Kidney epithelial cell (primary cell): ENCODE measurements around the gene EVA1C. TPM values are rescaled to one million over a fixed set of nuclear protein-coding genes. Genes with fewer than 3 reads are reported as not detected.

Source experiments
- DNase-seq: peaks from one replicate; pipeline ENCODE4 v3.0.0-alpha.2; 2010; ENCODE audit warnings: low read depth
- H3K27me3 ChIP-seq: 2 replicates; pipeline ENCODE4 v1.6.0; 2011; ENCODE audit warnings: low read length; ENCODE audit not compliant: control insufficient read depth, insufficient read depth
- H3K36me3 ChIP-seq: 2 replicates; pipeline ENCODE4 v1.5.1; 2011; ENCODE audit warnings: low read length; ENCODE audit not compliant: control insufficient read depth, insufficient read depth
- H3K4me3 ChIP-seq: 2 replicates; pipeline ENCODE4 v1.5.1; 2011; ENCODE audit warnings: low read depth, mild to moderate bottlenecking, control low read depth, low read length
- CTCF ChIP-seq: IDR thresholded peaks from 2 replicates; pipeline ENCODE4 v1.5.1; 2011; ENCODE audit warnings: mild to moderate bottlenecking, moderate library complexity, low read length, control low read depth, inconsistent platforms; ENCODE audit not compliant: insufficient read depth, poor library complexity, severe bottlenecking
- total RNA-seq: library from RNA; depleted of rRNA; stranded (reverse); fragments of >200 nt; gene quantifications from 2 replicates; pipeline ENCODE4 v1.2.3, GENCODE V29; 2015

Gene EVA1C
- total RNA-seq, 1 donor from 2014 or later, result 0.54 TPM

- no peak for TF ChIP-seq CTCF
- no peak overlapping the region for H3K4me3 ChIP-seq
- no peak for DNase-seq
- no peaks in the 10 kb centered on the region for H3K27me3 ChIP-seq
- H3K36me3 ChIP-seq, result no peaks in the 10 kb centered on the region
These were observed 104.5 kb downstream of the EVA1C start for GRCh38 chr21:32516756-32517649.

- no peaks in the 10 kb centered on the region for H3K36me3 ChIP-seq
- TF ChIP-seq CTCF, result no peak
- no peaks in the 10 kb centered on the region for H3K27me3 ChIP-seq
- H3K4me3 ChIP-seq, result no peak overlapping the region
- no peak for DNase-seq
These were observed 107.7 kb downstream of the EVA1C start for GRCh38 chr21:32519945-32520874.

GRCh38 chr21:32520875-32521735 is 108.6 kb downstream of the EVA1C start:
- no peak overlapping the region for H3K4me3 ChIP-seq
- no peak for TF ChIP-seq CTCF
- H3K27me3 ChIP-seq, result no peaks in the 10 kb centered on the region
- no peak for DNase-seq
- no peaks in the 10 kb centered on the region for H3K36me3 ChIP-seq

GRCh38 chr21:32521736-32522355 is 109.3 kb downstream of the EVA1C start:
- DNase-seq, result no peak
- Histone ChIP-seq H3K4me3 (no peak overlapping the region), H3K27me3 (no peaks in the 10 kb centered on the region), H3K36me3 (no peaks in the 10 kb centered on the region)
- TF ChIP-seq CTCF, result no peak

GRCh38 chr21:32523463-32523862 is 111.0 kb downstream of the EVA1C start:
- Histone ChIP-seq H3K27me3 (no peaks in the 10 kb centered on the region), H3K4me3 (no peak overlapping the region), H3K36me3 (no peaks in the 10 kb centered on the region)
- TF ChIP-seq CTCF, result no peak
- no peak for DNase-seq
